NCI-H187 (cell line): ENCODE measurements around the gene NAAA.
A peak's percentile ranks its signal among the peaks of the same experiment; 100 is the strongest.
"Not testable (repeated sequence)": the region's sequence is repeated elsewhere in the genome, so short reads cannot be mapped to it uniquely, and the experiment has no call there.

Source experiments
- DNase-seq, 2 experiments: peaks; one replicate each; lab custom pipeline; 2025; lab: John Stamatoyannopoulos, UW

The NAAA gene

DNA sequence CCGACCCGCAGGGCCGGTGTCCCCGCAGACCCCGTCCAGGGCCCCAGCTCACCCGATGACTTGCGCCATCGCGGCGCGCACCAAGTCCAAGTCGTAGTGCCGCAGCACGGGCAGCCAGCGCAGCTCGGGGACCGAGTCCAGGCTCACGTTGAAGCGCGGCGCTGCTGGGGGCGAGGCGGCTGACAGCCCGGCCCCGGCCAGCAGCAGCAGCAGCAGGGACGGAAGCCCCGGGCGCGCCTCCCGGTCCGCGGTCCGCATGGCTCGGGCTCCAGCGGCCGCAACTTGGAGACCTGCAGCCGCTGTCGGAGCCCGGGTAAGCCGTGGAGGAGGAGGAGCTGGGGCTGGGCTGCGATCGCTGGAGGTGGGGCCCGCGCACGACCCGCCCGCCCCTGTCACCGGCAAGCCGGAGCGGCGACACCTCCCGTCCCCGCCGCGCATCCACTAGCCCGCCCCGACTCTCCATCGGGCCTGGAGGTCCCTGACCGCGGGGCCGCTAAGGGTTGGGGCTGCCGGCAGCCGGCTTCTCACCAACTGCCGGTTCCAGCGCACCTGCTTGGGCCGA is at the start of gene NAAA:
Gene NAAA, minus strand, starts transcription at position 322 of the 562 bp plus-strand sequence. Its CDS starts 64 bp downstream, at position 258.
- peak; percentile 40 to 60 for DNase-seq

DNA sequence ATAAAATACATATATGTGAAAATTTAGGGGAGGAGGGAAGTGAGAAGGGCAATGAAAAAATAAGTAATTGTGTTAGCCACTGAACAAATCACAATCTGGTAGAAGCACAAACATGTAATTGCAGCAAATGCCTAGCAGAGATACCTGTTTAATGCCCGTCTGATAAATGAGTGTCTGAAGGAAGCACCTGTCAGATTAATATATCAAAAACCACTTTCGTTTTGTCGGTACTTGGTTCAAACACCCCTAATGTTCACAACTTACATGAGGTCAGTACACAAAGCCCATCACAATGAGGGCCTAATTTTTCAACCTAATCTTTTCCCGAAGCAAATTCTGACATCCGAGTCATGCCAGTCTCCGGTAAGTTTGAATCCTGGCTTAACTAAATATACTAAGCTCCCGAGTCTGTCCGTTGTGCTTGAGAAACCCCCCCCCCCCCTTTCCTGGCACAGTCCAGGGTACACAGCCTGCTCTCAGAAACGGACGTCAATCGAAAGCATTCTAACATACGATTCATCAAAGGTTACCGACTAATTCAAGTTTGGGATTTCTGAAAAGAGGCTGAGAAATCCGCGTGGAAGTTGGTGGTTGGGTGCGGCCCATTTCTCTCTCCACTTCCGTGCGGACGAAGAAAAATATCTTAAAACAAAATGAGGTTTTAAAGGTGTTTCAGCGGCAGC is 49.2 kb upstream of the NAAA start:
- DNase-seq = no peak

DNA sequence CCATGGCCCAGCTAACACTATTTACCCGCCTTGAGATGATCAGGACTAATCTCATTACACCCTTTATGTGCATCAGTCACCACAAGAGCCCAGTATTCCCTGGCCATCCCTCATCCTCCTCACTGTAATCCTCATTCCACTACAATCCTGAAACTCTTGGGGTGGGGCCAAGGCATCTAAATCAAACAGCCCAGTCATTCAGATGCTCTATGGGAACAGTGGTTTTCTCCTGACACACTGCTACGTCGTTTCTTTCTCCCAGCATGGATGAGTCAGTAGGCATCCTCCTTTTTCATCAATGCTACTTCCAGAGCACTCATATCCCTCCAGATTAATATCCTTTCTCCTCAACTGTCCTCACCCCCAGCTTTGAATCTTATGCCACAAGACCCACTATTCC is 44.3 kb upstream of the NAAA start:
- DNase-seq = no peak

DNA sequence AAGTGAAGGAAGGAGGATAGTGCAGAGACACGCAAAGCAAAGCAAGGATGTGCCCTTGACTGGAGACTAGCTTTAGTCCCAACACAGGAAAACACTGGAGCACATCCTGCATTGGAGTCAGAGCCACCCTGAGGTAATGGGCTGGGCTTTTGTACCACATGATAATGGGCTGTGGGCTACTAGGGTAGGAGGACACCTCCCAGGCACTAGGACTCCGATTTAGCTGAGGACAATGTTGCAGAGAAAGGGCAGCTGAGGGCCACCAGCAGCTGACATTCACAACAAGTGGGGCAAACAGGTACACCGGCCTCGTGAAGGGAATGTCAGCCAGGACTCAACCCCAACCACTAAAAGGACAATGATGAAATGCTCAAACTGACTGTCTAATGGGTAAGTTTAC is 39.8 kb upstream of the NAAA start:
- no peak for DNase-seq

DNA sequence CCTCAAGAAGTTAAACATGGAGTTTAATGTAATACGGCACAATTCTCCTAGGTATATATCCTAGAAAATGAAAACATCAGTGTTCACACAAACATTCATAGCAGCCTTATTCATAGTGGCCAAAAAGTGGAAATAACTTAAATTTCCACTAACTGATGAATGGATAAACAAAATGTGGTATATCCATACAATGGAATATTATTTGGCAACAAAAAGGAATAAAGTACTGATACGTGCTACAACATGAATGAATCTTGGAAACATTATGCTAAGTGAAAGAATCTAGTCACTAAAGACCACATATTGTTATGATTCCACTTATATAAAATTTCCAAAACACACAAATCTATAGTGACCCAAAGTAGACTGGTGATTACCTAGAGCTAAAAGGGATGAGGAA is 35.4 kb upstream of the NAAA start:
- no peak for DNase-seq

DNA sequence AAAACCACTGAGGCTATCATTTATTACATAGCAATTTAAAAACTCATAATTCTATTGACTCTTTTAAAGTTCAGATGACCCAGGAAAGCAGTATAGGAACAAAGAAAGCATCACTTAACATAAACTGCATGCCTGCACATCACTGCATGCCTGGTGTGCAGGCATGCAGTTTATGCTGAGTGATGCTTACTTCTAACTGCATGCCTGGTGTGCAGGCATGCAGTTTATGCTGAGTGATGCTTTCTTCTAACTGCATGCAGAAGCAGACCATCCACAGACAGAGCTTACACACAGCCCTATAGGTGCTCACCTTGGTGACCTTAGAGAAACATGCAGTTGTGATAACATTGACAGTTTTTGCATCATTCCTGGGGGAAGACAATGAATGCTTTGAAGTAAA is 33.0 kb upstream of the NAAA start:
- no peak for DNase-seq

DNA sequence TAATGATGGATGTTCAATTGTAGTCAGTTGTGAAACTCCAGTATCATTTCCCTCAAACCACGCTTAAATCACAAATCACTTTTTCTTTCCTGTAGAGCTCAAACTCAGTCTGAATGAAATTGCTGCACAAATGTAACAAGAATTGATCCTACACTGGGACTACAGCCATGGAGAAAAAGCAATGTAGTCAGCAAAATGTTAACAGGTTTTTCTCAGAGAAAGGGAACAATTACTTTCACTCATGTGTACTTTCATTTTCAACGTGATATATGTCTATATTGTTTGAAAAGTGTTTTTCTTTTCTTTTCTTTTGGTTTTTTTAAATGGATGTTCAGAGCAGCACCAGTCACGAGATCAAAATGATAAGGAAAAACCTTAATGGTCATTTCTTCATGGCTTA is 27.3 kb upstream of the NAAA start:
- DNase-seq = no peak

DNA sequence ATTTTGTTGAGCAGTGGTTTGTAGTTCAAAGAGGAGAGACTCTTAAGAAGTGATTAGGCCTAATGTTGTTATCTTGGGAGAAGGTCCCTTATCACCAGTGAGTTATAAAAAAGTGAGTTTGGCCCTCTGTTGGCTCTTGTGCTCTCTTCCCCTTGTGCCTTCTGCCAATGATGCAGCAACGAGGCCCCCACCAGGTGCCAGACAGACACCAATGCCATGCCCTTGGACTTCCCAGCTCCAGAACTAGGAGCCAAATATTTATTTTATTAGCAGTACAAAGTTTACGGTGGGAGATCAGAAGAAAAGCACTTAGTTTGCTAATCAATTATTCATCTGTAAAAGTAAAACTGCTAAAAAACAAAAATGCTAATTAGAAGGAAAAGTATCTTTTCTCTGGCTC is 22.7 kb upstream of the NAAA start:
- no peak for DNase-seq

DNA sequence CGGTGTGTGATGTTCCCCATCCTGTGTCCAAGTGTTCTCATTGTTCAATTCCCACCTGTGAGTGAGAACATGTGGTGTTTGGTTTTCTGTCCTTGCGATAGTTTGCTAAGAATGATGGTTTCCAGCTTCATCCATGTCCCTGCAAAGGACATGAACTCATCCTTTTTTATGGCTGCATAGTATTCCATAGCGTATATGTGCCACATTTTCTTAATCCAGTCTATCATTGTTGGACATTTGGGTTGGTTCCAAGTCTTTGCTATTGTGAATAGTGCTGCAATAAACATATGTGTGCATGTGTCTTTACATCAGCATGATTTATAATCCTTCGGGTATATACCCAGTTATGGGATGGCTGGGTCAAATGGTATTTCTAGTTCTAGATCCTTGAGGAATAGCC is 21.3 kb upstream of the NAAA start:
- DNase-seq = not testable (repeated sequence)

DNA sequence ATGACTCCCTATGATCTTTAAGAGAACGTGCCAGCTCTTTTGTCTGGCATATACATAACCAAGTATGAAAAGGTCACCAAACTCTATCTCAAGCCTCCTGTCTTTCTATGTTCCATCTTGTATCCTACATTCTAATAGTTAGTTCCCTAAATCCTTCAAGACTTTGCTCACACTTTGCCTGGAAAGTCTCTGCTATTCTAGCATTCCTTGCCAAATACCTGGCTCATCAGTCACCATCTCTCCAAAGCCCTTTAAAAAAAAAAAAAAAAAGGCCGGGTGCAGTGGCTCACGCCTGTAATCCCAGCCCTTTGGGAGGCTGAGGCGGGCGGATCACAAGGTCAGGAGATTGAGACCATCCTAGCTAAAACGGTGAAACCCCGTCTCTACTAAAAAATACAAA is 17.7 kb upstream of the NAAA start:
- DNase-seq = not testable (repeated sequence)

DNA sequence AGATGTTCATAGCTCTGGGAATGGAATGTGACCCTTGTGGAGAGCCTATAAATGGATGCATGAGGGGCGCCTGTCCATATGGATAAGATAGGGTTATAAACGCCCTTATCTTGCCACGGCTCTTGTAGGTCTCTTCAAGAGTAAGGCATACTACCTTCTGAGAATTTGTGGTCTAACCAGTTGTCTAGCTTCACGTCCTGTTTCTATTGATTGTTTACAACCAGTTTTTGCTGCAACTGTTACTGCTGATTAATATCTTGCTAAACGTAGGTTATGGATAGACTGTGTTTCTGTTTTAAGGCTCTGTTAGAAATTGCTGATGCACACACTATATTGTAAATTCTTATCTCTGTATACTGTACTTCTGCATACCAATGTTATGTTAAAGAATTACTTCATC is 14.0 kb upstream of the NAAA start:
- not testable (repeated sequence) for DNase-seq

DNA sequence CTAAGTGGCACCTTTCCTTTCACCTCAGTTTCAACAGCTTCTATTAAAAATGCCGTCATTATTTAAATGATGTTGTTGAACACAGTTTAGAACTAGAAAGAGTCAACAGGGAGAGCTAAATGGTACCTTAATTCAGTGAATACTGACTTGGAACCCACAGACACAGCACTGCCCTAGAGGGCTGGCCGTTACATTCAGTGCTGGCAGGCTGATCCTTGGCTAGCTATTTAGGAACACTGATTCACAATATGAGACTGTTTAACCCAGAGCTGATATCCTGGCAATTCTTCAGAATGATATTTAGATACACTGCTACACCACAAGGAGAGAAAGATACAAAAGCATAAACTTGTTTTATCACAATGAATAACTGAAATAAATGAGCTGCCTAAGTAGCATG is 12.7 kb upstream of the NAAA start:
- DNase-seq = no peak

DNA sequence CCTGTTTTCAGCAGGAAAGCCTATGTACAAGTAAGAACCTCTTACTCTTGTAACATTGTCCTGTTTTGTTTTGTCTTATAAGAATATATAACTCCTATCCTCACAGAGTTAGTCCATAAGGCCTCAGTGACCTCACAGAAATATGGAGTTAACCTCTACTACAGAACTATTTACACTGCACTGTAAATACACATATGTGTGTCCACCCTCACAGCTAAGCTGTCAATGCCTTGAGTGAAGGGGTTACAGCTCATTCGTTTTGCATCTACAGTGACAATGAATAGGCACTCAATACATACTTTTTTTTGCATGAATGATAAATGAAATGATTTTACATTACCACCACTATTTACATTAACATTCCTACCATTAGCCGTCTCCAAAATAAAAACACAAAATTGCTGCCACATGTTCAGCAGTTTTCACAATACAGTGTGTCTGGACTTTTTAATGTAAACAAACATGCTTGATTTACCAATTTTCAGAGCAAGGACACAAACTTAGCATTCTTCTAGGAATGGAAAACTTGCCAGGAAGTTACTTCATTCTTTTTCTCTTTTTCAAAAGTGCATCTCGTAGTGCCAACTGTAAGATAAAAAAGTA is 9.5 kb upstream of the NAAA start:
- no peak for DNase-seq

DNA sequence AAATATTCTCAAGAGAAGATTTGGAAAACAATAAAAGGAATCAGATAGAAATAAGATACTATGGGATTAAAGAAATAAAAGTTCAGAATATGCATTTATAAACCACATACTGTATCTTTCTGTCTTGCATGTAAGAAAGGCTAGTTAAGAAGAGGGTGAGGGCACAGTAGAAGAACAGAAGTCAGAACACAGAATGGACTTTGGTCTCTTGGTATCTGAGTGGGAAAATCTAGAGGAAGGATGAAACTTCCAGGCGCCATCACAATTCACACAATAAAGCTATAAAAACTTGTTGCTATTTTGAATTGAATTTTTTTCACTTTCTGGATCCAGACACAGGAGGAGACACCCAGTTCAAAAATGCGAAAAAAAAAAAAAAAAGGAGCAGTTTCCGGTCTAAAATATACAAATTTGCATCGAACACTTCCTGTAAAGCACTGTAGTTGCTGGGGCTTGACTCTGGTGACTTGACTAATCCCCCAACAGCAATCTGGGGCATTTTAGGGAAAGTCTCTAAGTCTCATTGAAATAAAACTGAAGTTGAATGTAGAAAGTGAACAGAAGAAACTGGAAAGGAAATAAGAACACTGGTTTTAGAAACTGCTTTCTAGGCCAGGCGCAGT is 8.1 kb upstream of the NAAA start:
- no peak for DNase-seq

DNA sequence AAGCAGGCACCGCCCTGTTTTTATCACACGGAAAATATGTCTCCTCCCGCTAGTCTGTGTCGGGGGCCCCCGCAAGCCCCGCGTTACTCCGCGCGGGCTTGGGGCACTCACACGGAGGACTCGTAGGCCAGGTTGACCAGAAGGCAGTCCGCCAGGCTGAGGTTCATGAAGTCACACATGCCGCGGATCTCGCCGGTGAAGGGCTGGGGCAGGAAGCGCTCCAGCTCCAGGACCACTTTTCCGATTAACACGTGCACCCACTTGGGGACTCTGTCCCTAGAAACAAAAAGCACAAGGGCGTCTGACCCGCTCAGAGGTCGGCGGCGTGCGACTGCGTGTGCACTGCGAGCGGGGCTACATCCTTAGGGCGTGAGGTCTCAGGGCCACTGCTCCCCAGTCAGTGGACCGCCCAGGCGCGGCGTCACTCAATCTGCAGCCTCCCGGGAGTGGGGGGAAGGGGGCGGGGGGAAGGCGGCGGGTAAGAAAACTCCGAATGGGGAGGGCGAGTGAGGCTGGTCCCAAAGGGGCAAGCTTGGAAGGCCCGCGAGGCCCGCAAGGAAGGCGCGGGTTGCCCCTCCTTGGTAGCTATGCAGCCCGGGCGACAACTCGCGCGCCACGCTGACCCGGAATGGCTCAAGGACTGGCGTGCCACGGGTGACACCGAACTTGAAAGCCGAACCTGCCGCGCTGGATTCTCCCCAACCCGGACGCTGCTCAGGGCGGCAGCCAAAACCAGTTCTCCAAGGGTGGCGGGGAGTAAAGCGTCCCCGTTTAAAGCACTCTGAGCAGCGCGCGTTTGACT is 722 bp downstream of the NAAA start:
- DNase-seq = peak; percentile 27 to 68

DNA sequence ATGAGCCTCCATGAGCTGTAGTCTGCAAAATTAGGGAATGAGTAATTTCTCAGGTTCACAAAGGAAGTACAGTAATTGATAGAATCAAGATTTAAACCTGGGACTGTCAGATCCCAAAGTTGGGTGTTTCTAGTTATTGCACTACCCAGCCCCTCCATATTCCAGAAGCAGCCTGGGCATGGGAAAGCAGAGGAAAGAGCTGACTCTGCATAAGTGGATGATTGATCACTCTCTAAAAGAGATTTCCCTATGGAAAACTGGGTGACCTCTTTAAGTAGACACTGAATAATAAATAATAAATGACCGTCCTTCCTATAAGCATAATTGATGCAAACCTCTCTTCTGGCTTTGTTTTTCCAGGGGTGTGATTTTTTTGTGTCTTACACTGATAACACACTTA is 5.2 kb downstream of the NAAA start:
- no peak for DNase-seq

DNA sequence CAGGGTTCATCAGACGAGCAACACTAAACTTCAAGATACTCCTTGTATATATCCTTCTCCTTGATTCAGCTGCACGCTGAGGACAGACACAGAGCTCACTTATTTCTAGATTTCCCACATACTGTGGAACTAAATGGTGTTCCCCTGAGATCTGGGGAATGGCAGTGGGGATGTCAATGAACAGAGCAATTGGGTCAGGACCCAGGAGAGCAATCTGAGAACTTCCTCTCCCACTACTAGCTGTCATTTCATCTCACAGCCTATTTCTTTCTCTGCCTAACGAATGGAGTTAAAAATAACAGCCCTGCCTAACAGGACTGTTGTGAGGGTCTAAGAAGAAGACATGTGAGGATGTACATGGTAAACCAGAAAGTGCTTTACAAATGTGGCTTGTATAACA is 10.7 kb downstream of the NAAA start:
- no peak for DNase-seq

DNA sequence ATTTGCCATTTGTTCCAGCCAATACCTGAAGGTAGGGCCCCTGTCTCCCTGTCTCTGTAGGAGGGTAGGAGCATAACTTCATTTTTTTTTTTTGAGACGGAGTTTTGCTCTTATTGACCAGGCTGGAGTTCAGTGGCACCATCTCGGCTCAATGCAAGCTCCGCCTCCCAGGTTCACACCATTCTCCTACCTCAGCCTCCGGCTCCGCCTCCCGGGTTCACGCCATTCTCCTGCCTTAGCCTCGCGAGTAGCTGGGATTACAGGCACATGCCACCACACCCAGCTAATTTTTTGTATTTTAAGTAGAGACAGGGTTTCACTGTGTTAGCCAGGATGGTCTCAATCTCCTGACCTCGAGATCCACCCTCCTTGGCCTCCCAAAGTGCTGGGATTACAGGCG is 15.9 kb downstream of the NAAA start:
- DNase-seq = not testable (repeated sequence)

DNA sequence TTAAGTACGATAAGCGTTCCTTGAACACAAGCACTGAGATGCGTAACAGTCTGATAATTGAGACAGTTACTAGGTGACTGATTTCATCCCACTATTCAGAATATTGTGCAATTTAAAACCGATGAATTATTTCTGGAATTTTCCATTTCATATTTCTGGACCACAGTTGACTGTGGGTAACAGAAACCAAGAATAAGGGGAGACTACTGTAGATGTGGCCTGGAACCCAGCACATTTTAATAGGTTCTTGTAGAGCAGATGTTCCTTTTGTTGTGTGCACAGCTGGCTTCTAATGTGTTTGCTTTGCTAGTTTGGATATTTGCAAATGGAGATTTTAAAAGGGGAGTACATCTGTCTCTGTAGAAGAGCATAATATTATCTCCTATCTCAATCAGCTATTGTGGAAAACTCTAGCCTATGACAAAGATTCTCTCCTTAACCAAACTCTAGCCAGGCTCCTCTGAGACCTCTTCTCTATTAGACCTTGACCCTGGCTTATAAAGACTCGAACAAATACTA is 16.4 kb downstream of the NAAA start:
- DNase-seq = no peak

DNA sequence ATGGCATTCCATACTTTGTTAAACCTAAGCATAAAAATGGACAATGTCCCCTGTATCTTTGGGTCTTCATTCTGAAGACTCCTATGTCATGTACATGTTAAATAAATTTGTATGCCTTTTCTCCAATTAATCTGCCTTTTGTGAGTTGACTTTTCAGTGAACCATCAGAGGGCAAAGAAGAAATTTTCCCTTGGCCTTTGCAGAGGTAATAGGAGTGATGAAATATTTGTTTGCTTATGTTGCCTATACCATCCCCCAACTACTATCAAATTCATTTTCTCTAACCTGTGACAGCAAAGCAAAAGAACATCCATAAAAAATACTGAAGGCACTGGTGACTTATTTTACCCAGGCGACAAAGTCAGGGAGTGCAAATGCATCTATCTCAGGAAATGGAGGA is 18.2 kb downstream of the NAAA start:
- DNase-seq = no peak

DNA sequence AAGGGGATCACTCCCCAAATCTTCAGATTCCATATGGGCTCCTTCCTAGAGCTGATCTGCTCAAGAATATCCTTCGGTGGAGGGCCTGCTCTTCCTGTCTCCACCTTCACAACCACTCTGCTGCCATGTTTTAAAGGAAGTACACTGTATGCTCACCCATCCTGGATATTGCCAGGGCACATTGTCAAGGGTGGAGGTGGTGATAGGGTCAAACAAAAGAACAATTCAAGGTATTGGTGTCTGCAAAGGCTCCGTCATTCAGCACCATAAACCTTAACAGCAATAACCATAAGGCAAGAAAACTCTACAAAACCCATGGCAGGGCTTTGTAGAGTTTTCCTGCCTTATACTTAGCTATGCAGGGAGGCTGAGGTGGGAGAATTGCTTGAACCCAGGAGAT is 18.9 kb downstream of the NAAA start:
- no peak for DNase-seq

DNA sequence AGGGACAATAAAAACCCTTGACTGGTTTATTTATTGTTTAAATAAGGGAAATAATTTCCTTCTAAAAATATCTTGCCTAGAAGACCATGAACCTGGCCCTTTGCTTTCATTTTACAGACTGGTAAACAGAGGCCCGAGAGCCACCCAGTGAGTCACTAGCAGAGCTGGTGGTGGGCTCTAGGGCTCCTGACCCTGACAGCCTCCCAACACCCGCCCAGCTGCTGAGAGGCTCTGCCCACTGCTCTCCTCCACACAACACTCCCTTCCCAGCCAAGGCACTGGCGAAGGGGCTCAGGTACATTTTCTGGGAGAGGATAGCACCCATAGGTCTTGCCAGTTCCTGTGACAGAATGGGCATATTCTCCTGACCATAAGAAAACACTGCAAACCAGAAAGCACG is 20.5 kb downstream of the NAAA start:
- DNase-seq = no peak
